ENCODE data around the gene PDCD1. TPM values are rescaled to one million over a fixed set of nuclear protein-coding genes. Genes with fewer than 3 reads are reported as not detected.
"Not testable (repeated sequence)": the region's sequence is repeated elsewhere in the genome, so short reads cannot be mapped to it uniquely, and the experiment has no call there.

Gene PDCD1
- total RNA-seq, 4 donors from 2014 or later: 0.37 to 4.8 (median 0.68) TPM

DNA sequence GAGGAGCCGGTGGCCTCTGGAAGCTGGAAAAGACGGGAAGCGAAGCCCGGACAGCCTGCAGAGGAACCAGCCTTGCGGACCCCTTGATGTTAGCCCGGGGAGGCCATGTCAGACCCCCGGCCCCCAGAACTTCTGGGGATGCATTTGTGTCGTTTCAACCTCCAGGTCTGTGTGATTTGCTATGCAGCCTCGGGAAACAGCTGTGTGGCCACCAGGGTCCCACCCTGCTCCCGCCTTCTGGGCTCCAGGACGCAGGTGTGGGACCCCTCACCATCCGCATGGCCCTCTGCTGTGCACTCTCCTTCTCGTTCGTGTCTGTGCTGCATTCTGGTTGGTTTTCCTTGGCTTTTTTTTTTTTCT lies 36.5 kb downstream of the PDCD1 start:
- DNase-seq (ENCODE audit: low spot score) (no peak), ATAC-seq (ENCODE audit: low FRiP score) (no peak)
- TF ChIP-seq, protein P1, sequence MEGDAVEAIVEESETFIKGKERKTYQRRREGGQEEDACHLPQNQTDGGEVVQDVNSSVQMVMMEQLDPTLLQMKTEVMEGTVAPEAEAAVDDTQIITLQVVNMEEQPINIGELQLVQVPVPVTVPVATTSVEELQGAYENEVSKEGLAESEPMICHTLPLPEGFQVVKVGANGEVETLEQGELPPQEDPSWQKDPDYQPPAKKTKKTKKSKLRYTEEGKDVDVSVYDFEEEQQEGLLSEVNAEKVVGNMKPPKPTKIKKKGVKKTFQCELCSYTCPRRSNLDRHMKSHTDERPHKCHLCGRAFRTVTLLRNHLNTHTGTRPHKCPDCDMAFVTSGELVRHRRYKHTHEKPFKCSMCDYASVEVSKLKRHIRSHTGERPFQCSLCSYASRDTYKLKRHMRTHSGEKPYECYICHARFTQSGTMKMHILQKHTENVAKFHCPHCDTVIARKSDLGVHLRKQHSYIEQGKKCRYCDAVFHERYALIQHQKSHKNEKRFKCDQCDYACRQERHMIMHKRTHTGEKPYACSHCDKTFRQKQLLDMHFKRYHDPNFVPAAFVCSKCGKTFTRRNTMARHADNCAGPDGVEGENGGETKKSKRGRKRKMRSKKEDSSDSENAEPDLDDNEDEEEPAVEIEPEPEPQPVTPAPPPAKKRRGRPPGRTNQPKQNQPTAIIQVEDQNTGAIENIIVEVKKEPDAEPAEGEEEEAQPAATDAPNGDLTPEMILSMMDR (IDR thresholded peaks at IDR 0.05): no peak

- ATAC-seq (ENCODE audit: low FRiP score): no peak
Observed at GRCh38 chr2:241821460-241822263, 37.0 kb downstream of the PDCD1 start.

DNA sequence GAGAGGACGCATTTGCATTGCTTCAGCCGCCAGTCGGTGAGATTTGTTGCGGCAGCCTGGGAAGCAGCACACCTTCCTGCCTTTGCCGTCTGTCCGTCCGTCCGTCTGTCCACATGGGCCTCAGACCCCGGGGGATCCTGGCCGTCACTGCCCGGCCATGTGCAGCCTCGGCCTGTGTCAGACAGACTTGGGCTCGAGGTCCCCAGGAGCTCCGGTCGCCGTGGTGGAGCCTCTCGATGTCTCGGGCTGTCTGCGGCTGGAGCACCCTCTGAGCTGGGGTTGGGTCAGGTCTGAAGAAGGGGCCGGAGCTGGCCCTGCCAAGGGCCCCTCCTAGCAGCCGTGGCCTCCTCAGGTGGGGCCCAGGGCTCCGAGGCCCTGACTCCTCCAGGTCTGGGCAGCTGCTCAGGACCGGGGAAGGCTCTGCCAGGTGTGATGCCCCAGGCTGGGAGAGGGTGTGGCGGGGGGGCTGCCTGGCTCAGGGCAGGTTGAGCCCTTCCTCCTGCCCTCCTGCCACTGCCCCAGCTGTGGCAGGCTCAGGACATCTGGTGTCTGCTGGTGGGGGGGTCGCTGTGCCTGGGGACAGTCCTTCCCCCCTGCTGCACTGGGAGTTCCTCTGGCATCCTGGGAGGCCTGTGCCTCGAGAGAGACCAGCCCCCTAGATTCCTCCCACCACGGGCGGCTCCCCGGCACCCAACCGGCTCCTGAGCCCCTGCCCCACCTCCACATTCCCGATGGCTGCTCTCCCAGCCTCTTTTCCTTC lies 37.9 kb downstream of the PDCD1 start:
- TF ChIP-seq, protein P1 (IDR thresholded peaks at IDR 0.05): no peak
- ATAC-seq (ENCODE audit: low FRiP score): no peak
- DNase-seq (ENCODE audit: low spot score): no peak

More at GRCh38 chr2:241821460-241822263, 37.0 kb downstream of the PDCD1 start:
- TF ChIP-seq, protein P1 (IDR thresholded peaks at IDR 0.05): no peak
- DNase-seq (ENCODE audit: low spot score): no peak

DNA sequence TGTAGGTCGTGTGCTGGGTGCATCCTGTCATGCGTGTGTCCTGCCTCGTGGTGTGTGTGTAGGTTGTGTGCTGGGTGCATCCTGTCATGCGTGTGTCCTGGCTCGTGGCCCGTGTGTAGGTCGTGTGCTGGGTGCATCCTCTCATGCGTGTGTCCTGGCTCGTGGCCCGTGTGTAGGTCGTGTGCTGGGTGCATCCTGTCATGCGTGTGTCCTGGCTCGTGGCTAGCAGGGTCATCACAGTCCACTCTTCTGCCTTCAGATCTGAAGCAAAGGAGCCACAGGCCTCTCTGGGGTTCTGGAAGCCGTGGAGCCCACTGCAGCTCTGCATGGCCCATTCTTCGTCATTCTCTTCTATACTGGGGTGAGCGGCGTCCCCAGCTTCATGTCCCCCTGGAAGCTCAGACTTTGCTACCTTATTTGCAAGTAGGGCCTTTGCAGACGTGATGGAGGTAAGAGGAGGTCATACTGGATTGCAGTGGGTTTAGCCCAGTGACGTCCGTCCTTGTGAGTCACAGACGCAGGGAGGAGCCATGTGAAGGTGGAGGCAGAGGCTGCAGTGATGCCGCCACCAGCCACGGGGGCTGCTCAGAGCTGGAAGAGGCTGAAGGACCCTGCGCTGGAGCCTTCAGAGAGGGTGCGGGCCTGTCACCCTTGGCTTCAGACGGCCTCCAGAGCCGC lies 38.6 kb downstream of the PDCD1 start:
- ATAC-seq (ENCODE audit: low FRiP score); DNase-seq (ENCODE audit: low spot score): not testable (repeated sequence)

GRCh38 chr2:241818943-241819270 lies 39.8 kb downstream of the PDCD1 start:
- TF ChIP-seq, protein P1 (IDR thresholded peaks at IDR 0.05): no peak
- ATAC-seq (ENCODE audit: low FRiP score): no peak
- DNase-seq (ENCODE audit: low spot score): no peak

GRCh38 chr2:241818229-241818942 lies 40.3 kb downstream of the PDCD1 start:
- TF ChIP-seq, protein P1 (IDR thresholded peaks at IDR 0.05): no peak
- DNase-seq (ENCODE audit: low spot score) (no peak), ATAC-seq (ENCODE audit: low FRiP score) (no peak)

DNA sequence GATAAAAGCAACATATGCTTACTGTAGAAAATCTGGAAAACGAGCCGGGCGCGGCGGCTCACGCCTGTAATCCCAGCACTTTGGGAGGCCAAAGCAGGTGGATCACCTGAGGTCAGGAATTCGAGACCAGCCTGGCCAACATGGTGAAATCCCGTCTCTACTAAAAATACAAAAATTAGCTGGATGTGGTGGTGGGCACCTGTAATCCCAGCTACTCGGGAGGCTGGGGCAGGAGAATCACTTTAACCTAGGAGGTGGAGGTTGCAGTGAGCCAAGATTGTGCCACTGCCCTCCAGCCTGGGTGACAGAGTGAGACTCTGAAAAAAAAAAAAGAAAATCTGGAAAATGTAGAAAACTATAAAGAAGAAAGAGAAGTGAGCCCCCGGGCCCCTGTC lies 40.9 kb downstream of the PDCD1 start:
- not testable (repeated sequence) for DNase-seq (ENCODE audit: low spot score); ATAC-seq (ENCODE audit: low FRiP score)

All from omental fat pad (tissue), 4 donors.